ENCODE results near the gene ZNF606. TPM values are rescaled to one million over a fixed set of nuclear protein-coding genes. Genes with fewer than 3 reads are reported as not detected.

ZNF606 gene
- 1.7 to 3.3 TPM (median 2.6 TPM) in 5 replicates for total RNA-seq (2022; extraction: Qiagen RNA extraction; ENCODE audit: low read depth)

GRCh38 chr19:58002384-58003173, at the start of gene ZNF606:
Gene ZNF606, minus strand, starts transcription at chr19:58002820. Its CDS starts 1,501 bp downstream, at chr19:58001319.

GRCh38 chr19:58033741-58034476, 31.3 kb upstream of the ZNF606 start, which contains the start of gene ZSCAN1:
Gene ZSCAN1, plus strand, starts transcription at chr19:58034025. Its CDS starts 3,812 bp downstream, at chr19:58037837.

GRCh38 chr19:57974434-57974833, 28.2 kb downstream of the ZNF606 start, which contains the start of gene C19orf18:
Gene C19orf18, minus strand, starts transcription at chr19:57974534. Its CDS starts 102 bp downstream, at chr19:57974432.

GRCh38 chr19:57947419-57948134, 55.0 kb downstream of the ZNF606 start, which contains the start of gene ZNF256:
Gene ZNF256, minus strand, starts transcription at chr19:57947706. Its CDS starts 232 bp downstream, at chr19:57947474.

GRCh38 chr19:57934820-57935665, 67.6 kb downstream of the ZNF606 start, which contains the start of gene ZNF418:
Gene ZNF418, minus strand, starts transcription at chr19:57935402. Its CDS starts 1,580 bp downstream, at chr19:57933822.

Other genes starting within 250 kb of the ZNF606 start
- 5.4 to 7.4 TPM (median 6.2 TPM) in 5 replicates for gene ZNF586, start 233.1 kb downstream of the ZNF606 start, total RNA-seq (2022; extraction: Qiagen RNA extraction; ENCODE audit: low read depth)
- 4.4 to 6.7 TPM (median 5.6 TPM) in 5 replicates for gene ZNF552, start 187.9 kb downstream of the ZNF606 start, total RNA-seq (2022; extraction: Qiagen RNA extraction; ENCODE audit: low read depth)
- gene ZNF587B, start 172.5 kb downstream of the ZNF606 start, total RNA-seq (2022; extraction: Qiagen RNA extraction; ENCODE audit: low read depth), result 7.1 to 9.5 TPM (median 8.5 TPM) in 5 replicates
- 5.1 to 7.5 TPM (median 5.8 TPM) in 5 replicates for gene ZNF587, start 153.0 kb downstream of the ZNF606 start, total RNA-seq (2022; extraction: Qiagen RNA extraction; ENCODE audit: low read depth)
- 1.5 to 3.9 TPM (median 2.3 TPM) in 5 replicates for gene ZNF814, start 113.8 kb downstream of the ZNF606 start, total RNA-seq (2022; extraction: Qiagen RNA extraction; ENCODE audit: low read depth)
- gene ZNF417, start 86.2 kb downstream of the ZNF606 start, total RNA-seq (2022; extraction: Qiagen RNA extraction; ENCODE audit: low read depth), result 3.4 to 5.1 TPM (median 4.2 TPM) in 5 replicates
- gene ZNF418, start 67.4 kb downstream of the ZNF606 start, total RNA-seq (2022; extraction: Qiagen RNA extraction; ENCODE audit: low read depth), result 0.58 to 0.97 TPM (median 0.84 TPM) in 5 replicates
- 0.70 to 1.5 TPM (median 1.3 TPM) in 5 replicates for gene ZNF256, start 55.1 kb downstream of the ZNF606 start, total RNA-seq (2022; extraction: Qiagen RNA extraction; ENCODE audit: low read depth)
- gene C19orf18, start 28.3 kb downstream of the ZNF606 start, total RNA-seq (2022; extraction: Qiagen RNA extraction; ENCODE audit: low read depth), result not detected in 5 replicates
- not detected in 5 replicates for gene ZSCAN1, start 31.2 kb upstream of the ZNF606 start, total RNA-seq (2022; extraction: Qiagen RNA extraction; ENCODE audit: low read depth)
- not detected in 5 replicates for gene ZNF135, start 56.5 kb upstream of the ZNF606 start, total RNA-seq (2022; extraction: Qiagen RNA extraction; ENCODE audit: low read depth)
- 1.4 to 2.8 TPM (median 2.6 TPM) in 5 replicates for gene ZSCAN18, start 95.4 kb upstream of the ZNF606 start, total RNA-seq (2022; extraction: Qiagen RNA extraction; ENCODE audit: low read depth)
- gene ZNF329, start 148.0 kb upstream of the ZNF606 start, total RNA-seq (2022; extraction: Qiagen RNA extraction; ENCODE audit: low read depth), result 2.4 to 3.7 TPM (median 3.3 TPM) in 5 replicates
- gene ZNF274, start 180.2 kb upstream of the ZNF606 start, total RNA-seq (2022; extraction: Qiagen RNA extraction; ENCODE audit: low read depth), result 9.9 to 15.3 TPM (median 13.7 TPM) in 5 replicates
- 12.0 to 21.7 TPM (median 20.2 TPM) in 5 replicates for gene ZNF544, start 226.1 kb upstream of the ZNF606 start, total RNA-seq (2022; extraction: Qiagen RNA extraction; ENCODE audit: low read depth)